NOMO-1 (cell line): ENCODE data around the gene PRR14L.
"Not testable (repeated sequence)": the region's sequence is repeated elsewhere in the genome, so short reads cannot be mapped to it uniquely, and the experiment has no call there.

Experiments used
- DNase-seq, 2 experiments: peaks; one replicate each; lab custom pipeline; 2025; ENCODE audit not compliant: unreplicated experiment in 2 of 2; lab: John Stamatoyannopoulos, UW

Gene PRR14L

GRCh38 chr22:31742115-31742514 lies 7.8 kb downstream of the PRR14L start:
- DNase-seq: peak in 1 of 2 experiments; percentile 9

GRCh38 chr22:31740314-31740713 lies 9.6 kb downstream of the PRR14L start:
- not testable (repeated sequence) for DNase-seq

GRCh38 chr22:31739795-31740201 lies 10.1 kb downstream of the PRR14L start:
- no peak for DNase-seq

GRCh38 chr22:31738566-31738965 lies 11.4 kb downstream of the PRR14L start:
- no peak for DNase-seq

GRCh38 chr22:31737932-31738331 lies 12.0 kb downstream of the PRR14L start:
- no peak for DNase-seq

- DNase-seq: no peak
Measured at GRCh38 chr22:31736458-31736857, 13.5 kb downstream of the PRR14L start.

- DNase-seq: no peak
Measured at GRCh38 chr22:31734512-31734911, 15.4 kb downstream of the PRR14L start.

GRCh38 chr22:31733580-31734079 lies 16.3 kb downstream of the PRR14L start:
- no peak for DNase-seq

- no peak for DNase-seq
Measured at GRCh38 chr22:31732089-31732829, 17.7 kb downstream of the PRR14L start.

- no peak for DNase-seq
Measured at GRCh38 chr22:31730344-31730711, 19.6 kb downstream of the PRR14L start.

- DNase-seq: no peak
Measured at GRCh38 chr22:31728857-31729256, 21.1 kb downstream of the PRR14L start.

- no peak for DNase-seq
Measured at GRCh38 chr22:31726692-31727091, 23.2 kb downstream of the PRR14L start.

- DNase-seq: no peak
Measured at GRCh38 chr22:31723723-31724122, 26.2 kb downstream of the PRR14L start.

GRCh38 chr22:31719850-31720471 lies 30.0 kb downstream of the PRR14L start:
- DNase-seq: no peak

GRCh38 chr22:31715147-31715778 lies 34.7 kb downstream of the PRR14L start:
- no peak for DNase-seq

GRCh38 chr22:31711226-31711625 lies 38.7 kb downstream of the PRR14L start:
- DNase-seq: not testable (repeated sequence)

- DNase-seq: no peak
Measured at GRCh38 chr22:31707519-31707918, 42.4 kb downstream of the PRR14L start.

- peak; percentile 29 to 32 for DNase-seq
Measured at GRCh38 chr22:31695423-31695822, 54.5 kb downstream of the PRR14L start.

GRCh38 chr22:31694046-31694445 lies 55.9 kb downstream of the PRR14L start:
- DNase-seq: not testable (repeated sequence)

- peak; percentile 28 to 61 for DNase-seq
Measured at GRCh38 chr22:31692186-31692886, 57.6 kb downstream of the PRR14L start.

GRCh38 chr22:31691408-31691807 lies 58.5 kb downstream of the PRR14L start:
- DNase-seq: no peak
